AG20443 (cell line): ENCODE measurements around the gene RIMS1.
"Not testable (repeated sequence)": the region's sequence is repeated elsewhere in the genome, so short reads cannot be mapped to it uniquely, and the experiment has no call there.

Experiments used
- DNase-seq: peaks from one replicate; pipeline ENCODE4 v3.0.0; 2012; ENCODE audit warnings: low spot score, mixed read lengths

The RIMS1 gene

GRCh38 chr6:72246926-72247325, 360.6 kb downstream of the RIMS1 start:
- no peak for DNase-seq

- DNase-seq, result no peak
Observed at GRCh38 chr6:72248621-72249020, 362.3 kb downstream of the RIMS1 start.

DNA sequence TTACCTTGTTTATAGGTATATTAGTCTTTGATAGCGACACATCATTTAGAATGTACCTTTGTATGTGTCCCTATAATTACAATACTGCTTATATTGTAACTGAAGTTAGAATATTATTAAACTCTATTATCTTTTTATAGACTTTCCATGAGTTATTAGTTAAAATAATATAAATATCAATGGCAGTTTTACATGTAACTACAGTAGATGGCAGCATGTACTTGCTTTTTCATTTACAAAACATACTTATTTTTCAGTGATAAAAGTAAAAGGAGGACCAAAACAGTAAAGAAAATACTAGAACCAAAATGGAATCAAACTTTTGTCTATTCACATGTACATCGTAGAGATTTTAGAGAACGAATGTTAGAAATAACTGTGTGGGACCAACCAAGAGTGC, 364.3 kb downstream of the RIMS1 start:
- no peak for DNase-seq

DNA sequence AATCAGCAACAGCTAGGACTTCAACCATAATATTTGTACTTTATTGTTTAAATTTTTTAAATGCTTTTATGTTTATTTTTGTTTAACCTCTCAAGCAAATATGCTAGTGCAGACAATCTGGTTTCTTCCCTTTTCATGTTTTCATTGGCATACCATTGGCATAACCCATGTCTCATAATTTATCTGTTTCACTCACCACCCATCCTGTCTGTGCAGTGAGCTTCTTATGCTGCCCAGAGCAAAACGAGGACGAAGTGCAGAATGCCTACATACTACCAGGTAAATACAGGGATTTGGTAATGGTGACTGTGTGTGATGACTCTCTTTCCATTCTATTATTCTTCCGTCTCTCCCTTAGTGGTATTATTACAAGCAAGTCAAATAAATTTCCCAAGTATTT, 374.1 kb downstream of the RIMS1 start:
- peak; percentile 8 for DNase-seq

DNA sequence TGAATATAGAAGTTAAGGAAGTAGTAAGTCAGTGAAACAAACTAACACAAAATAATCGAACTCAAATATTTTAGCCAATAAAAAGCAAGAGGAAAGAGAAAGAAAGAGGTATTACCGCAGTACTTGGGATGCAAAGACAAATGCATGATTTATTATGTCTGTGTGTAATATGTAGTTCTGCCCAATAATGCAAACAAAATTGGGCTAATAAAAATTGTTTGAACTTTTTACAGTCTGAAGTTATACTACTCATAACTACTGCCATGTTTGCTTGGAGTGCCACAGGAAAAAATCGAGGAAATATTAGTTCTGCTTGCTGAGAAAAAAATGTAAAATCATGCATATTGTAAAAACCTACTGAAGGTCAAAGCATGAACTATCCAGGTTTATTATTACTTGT, 375.2 kb downstream of the RIMS1 start:
- no peak for DNase-seq

DNA sequence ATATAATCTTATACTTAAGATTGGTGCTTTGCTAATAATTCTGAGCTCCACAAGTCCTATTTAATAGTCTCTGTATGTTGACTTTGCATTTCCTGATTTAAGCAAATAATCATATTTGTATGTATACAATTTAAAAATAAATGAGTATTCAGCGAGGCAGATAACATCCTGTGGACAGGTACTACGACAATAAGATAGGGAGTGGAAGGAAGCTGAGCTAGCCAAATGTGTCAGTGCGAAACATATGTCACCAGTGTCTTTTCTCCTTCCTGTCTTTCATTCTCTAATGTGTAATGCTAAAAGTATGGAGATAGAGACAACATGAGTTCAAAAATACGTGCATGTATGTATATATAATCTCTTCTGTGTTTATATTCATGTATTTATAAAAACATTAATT, 375.9 kb downstream of the RIMS1 start:
- no peak for DNase-seq

DNA sequence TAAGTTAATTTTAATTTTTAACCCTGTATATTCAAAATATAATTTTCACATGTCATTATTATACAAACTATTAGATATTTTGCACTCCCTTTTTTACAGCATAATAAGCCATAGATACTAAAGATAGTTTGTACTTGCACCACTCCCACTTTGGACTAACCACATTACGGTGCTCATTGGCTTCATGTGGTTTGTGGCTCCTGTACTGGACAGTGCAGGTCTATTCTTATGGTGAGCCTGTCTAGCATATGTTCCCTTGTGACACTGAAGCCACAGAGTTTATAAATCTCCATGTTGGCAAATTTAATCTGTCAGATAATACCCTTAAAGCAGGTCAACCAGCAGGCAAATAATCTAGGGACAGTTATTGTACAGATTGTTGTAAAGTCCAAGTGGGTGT, 381.1 kb downstream of the RIMS1 start:
- DNase-seq, result no peak

DNA sequence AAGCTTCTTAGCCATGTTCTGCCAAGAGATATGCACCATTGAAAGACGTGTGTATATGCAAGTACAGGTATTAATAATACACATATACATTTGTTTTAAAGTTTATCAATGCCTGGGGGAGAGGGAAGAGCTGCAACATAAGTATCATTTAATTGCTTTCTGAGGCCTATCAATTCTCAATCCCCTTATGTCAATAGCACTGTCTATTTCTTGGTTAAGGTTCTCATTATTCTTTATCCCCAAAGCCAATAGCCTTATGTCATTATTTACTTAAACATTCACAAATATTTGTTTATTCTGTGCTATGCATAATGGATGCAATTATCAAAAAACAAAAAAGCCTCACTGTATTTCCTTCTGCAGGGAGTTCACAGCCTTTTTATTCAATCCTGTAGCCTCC, 385.2 kb downstream of the RIMS1 start:
- DNase-seq, result no peak

DNA sequence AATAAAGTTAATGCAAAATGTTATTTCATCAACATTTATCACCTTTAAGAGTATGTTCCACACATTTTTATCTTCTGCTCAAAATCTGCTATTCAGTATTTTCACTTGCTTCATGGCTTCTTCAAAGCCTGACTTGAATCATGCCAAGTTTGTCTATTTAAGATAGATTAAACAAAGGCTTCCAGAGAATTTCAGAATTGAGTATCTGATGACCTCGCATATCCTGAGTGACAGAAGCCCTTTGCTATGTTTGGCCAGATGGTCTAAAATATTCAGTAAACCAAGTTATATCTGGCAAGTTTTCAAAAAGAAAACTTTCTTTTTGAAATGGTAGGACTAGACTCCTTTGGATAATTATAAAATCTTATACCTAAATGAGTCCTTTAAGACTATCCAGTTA, 386.6 kb downstream of the RIMS1 start:
- no peak for DNase-seq

- no peak for DNase-seq
Observed at GRCh38 chr6:72275888-72276287, 389.5 kb downstream of the RIMS1 start.

DNA sequence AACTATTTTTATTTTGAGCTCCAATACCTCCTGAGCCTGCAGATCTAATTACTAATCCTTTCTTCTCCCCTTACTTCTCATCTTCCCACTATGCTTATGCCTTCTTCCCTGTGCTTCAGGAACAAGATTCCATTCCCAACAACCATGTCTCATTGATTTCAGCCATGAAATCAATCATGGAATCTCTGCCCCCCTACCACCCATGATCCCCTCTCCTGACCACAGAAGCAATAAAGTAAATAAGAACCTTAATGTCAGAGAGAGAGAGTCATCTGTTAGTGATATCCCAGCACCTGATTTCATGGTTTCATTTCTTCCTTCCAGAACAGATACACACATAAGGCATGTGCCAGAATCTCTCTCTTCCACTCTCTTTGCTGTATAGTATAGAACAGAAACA, 395.9 kb downstream of the RIMS1 start:
- DNase-seq, result no peak

- DNase-seq, result no peak
Observed at GRCh38 chr6:72283571-72283970, 397.2 kb downstream of the RIMS1 start.

DNA sequence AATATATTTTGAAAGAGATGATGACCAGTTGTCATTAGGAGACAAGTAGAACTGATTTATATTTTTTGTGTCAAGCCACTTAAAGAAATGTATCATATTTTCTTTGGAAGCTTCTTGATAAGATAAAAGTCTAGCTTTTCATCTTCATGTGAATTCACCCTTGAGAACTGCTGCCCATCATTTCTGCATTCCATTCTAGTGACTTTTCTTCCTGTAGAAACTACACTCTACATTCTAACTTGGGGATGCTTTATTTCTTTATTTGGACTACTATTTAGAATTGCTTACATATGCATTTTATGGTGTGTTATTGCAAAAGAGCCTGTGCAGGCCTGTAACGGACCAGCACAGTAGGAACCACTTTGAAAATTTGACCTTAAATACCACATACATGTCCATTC, 400.6 kb downstream of the RIMS1 start:
- peak; percentile 24 for DNase-seq

DNA sequence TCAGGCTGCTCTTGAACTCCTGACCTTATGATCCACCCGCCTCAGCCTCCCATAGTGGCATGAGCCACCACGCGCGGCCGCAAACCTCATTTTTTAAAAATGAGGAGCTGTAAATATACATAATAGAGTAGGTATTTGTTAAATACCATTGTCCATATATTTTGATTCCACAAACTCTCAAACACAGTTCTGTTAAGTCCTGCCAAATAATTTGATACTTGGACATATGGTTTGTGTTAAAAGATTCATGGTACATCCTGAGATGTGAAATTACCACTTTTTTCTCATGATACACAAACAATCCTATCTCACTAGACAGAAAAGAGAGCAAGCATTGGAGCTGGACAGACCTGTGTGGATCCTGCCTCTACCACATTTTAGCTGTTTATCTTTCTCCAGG, 401.5 kb downstream of the RIMS1 start:
- no peak for DNase-seq

DNA sequence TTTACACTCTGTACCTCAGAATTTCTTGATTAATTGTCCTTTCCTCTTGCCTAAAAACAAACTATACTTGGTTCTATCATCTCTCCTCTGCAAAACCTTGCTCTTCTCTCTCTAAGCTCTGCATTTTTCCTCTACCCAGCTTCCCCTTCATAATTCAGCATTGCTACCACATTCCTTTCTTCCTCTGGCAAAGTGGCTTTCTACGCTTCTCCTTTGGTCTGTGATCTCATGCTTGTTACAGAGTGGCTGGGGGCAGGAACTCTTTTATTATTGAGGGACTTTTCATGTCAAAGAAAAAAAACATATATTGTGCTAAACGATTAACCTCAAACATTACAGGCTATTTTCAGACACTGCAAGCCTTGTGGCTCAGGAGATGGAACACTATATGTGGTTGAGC, 402.2 kb downstream of the RIMS1 start:
- no peak for DNase-seq

- no peak for DNase-seq
Observed at GRCh38 chr6:72290620-72291019, 404.3 kb downstream of the RIMS1 start.

- DNase-seq, result no peak
Observed at GRCh38 chr6:72296375-72296774, 410.0 kb downstream of the RIMS1 start.

- DNase-seq, result no peak
Observed at GRCh38 chr6:72305971-72306370, 419.6 kb downstream of the RIMS1 start.

- DNase-seq, result no peak
Observed at GRCh38 chr6:72316675-72317380, 430.5 kb downstream of the RIMS1 start.

GRCh38 chr6:72321788-72322187, 435.4 kb downstream of the RIMS1 start:
- peak; percentile 15 for DNase-seq

DNA sequence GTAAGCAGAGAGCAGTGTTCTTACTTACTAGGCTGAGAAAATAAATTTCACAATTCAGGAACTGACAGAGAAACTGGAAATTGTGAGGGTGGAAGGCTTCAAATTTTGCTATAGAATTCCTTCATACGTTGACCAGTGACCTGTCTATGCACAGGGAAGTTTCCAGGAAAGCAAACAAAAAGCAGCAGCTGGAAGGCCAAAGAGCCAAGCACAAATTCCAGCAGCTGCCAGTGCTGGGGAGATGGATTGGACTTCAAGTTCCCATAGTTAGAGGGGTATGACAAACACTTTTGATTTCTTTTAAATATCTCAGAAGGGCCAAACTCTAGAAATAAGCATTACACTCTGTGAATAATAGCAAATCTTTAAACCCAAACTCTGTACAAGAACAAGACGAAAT, 436.4 kb downstream of the RIMS1 start:
- no peak for DNase-seq

DNA sequence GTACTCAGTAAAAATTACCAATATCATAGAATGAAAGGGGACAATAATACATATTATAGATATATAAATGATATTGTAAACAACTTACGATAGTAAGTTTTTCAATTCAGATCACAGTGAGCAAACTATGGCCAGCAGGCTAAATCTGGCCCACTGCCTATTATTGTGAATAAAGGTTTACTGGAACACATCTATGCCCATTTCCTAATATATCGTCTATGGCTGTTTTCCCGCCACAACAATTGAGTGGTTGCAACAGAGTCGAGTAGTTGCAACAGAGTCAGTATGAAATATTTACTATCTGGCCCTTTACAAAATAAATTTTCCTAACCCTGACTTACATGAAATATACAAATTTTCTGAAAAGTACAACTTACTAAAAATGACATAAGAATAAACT, 438.2 kb downstream of the RIMS1 start:
- DNase-seq, result no peak

DNA sequence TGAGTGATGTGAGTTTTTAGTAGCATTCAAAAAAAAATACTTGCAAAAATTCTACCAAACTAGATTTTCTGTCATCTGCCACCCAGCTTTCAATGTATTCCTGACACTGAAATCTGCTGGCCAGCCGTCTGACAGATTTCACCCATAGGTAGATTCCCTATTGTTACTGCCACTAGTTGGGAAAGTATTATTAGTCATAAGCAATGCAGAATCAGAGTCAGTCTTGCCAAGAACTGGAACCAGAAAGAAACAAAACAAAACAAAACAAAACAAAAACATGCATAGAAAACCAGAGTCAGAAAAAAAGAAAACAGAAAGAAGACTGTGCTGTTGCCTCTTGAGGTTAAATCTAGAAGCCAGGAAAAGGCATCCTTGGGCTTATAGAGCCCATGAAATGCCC, 442.4 kb downstream of the RIMS1 start:
- no peak for DNase-seq

DNA sequence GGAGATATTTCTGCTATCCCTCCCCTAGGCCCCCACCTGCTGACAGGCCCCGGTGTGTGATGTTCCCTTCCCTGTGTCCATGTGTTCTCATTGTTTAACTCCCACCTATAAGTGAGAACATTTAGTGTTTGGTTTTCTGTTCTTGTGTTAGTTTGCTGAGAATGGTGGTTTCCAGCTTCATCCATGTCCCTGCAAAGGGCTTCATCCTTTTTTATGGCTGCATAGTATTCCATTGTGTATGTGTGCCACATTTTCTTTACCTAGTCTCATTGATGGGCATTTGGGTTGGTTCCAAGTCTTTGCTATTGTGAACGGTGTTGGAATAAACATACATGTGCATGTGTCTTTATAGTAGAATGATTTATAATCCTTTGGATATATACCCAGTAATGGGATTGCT, 448.9 kb downstream of the RIMS1 start:
- not testable (repeated sequence) for DNase-seq

DNA sequence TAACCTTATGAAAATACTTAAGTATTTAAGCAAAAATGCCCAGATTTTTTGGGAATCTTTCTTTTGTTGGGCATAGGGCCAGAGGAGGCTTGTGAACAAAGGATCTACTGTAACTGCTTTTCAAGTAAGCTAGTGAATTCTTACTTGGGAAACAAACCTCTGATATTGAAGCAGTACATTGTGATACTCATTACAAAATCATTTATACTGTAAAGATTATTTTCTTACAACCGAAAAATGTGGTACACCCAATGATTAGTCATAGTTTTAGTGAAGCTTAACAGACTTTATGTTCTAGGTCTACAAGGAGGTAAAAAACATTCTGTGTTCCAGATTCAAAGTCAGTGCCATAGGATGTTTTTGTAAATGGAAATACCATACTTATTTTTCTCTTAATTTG, 462.6 kb downstream of the RIMS1 start:
- DNase-seq, result no peak
